HG03159 (cell line): ENCODE measurements around the gene SAMM50.
A peak's percentile ranks its signal among the peaks of the same experiment; 100 is the strongest.

Experiments
- ATAC-seq: cut with Tn5 transposase; IDR thresholded peaks from one replicate; pipeline ENCODE4 v1.9.1; 2021; ENCODE audit warnings: mild to moderate bottlenecking, moderate library complexity; ENCODE audit not compliant: unreplicated experiment

The SAMM50 gene

GRCh38 chr22:43945632-43946383, 9.4 kb upstream of the SAMM50 start:
- ATAC-seq = no peak

- no peak for ATAC-seq
Observed at GRCh38 chr22:43946384-43946667, 8.9 kb upstream of the SAMM50 start.

GRCh38 chr22:43948836-43949406, 6.3 kb upstream of the SAMM50 start:
- ATAC-seq = no peak

DNA sequence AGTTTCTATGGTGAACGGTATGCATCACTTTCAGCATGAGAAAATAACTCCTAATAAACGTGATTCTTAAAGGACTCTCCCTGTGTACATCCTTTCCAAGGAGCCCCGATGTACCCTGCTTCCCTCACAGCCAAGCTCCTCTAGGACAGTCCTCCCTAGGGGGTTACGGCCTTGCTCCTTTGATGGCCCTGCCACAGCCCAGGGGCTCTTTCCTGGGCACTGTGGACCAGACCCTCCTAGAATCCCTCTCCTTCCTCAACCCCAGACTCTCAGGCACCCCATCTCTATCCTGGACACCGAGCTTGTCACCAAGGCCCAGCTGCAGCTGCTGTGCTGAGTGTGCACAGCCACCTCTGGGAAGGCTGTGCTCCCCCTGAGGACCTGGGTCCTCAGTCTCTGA, 3.9 kb upstream of the SAMM50 start:
- no peak for ATAC-seq

DNA sequence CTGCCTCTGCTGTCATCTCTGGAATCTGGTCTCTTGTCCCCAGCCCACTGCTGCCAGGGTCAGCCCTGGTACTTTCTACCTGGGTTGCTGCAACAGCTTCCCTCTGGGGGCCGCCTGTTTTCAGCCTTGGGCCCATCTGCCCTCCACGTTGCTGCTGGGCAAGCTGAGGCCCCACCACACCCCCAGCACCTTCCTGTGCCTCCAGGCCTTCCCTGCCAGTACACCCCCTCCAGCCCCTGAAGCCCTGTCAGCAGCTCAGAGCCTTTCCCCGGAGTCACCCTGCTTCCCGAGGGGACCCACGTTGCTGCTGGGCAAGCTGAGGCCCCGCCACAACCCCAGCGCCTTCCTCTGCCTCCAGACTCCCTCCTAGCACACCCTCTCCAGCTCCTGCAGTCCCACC, 3.3 kb upstream of the SAMM50 start:
- no peak for ATAC-seq

GRCh38 chr22:43953988-43954785, 1.1 kb upstream of the SAMM50 start:
- ATAC-seq = no peak

- peak; percentile 26 for ATAC-seq
Observed at GRCh38 chr22:43955883-43956782, 891 bp downstream of the SAMM50 start.

DNA sequence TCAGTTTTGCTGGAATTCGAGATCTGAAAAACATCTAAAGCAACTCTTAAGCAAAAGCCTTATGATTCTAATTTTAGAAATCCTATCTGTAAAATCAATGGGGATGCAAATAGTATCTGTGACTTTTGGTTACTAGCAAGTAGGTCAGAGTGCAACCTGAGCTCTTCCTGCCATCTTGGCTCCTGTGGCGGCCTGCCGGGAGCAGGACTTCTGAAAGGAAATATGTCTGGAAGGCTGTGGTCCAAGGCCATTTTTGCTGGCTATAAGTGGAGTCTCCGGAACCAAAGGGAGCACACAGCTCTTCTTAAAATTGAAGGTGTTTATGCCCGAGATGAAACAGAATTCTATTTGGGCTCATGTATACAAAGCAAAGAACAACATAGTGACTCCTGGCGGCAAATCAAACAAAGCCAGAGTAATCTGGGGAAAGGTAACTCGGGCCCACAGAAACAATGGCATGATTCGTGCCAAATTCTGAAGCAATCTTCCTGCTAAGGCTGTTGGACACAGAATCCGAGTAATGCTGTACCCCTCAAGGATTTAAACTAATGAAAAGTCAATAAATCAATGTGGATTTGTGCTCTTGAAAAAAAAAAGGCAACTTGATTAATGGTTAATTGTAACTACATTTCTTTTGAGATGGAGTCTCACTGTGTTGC, 1.7 kb downstream of the SAMM50 start:
- ATAC-seq = no peak

DNA sequence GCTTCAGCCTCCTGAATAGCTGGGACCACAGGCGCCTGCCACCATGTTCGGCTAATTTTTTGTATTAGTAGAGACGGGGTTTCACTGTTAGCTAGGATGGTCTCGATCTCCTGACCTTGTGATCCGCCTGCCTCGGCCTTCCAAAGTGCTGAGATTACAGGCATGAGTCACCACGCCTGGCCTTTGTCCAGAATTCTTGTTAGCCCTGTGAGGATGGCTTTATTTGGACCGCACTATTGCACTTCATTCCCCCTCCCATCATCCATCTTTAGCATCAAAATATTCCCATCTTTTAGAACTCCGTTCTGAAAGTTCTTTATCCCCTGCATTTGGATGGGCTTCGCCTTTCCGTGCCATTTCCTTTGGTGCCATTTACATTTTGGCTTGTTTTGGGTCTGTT, 2.6 kb downstream of the SAMM50 start:
- no peak for ATAC-seq

DNA sequence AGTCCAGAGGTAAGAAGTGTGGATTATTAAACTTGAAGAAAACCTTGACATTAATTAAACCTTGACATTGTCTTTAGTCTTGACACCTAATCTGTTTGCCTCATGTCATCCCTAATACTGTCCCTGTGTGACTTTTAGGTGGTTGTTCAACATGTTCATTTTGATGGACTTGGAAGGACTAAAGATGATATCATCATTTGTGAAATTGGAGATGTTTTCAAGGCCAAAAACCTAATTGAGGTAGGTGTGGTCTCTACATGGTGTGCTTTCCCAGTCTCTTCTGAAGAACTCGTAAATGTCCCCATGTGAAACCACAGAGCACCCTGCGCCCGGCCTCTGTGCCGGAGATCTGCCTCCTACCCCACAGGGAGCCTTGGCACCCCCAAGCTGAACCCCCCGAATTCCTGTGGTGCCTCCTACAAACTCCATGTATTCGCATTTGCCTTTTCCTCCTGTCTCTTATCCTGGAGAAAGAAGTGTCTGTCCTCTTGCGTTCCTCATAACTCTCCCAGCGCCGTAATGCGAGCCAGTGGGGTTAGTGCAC, 9.1 kb downstream of the SAMM50 start:
- ATAC-seq = no peak

DNA sequence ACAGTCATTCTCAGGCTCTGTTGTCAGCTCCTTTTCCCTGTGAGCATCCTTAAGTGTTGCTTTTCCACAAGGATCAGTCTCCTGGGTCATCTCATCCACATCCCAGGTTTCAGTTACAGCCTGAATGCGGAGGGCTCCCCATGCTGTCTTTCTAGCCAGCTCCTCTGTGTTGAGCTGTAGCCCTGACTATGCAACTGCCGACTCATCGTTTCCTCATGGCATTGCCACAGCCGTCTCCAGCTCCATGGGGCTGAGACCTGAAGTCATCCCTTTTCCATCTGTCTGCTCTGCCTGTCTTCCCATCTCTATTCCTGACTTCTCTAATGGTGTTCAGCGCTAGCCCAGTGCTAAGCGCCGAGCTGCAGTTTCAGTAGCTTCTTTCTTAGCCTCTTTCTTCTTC, 11.8 kb downstream of the SAMM50 start:
- ATAC-seq = no peak

GRCh38 chr22:43968614-43969013, 13.4 kb downstream of the SAMM50 start:
- ATAC-seq = no peak

DNA sequence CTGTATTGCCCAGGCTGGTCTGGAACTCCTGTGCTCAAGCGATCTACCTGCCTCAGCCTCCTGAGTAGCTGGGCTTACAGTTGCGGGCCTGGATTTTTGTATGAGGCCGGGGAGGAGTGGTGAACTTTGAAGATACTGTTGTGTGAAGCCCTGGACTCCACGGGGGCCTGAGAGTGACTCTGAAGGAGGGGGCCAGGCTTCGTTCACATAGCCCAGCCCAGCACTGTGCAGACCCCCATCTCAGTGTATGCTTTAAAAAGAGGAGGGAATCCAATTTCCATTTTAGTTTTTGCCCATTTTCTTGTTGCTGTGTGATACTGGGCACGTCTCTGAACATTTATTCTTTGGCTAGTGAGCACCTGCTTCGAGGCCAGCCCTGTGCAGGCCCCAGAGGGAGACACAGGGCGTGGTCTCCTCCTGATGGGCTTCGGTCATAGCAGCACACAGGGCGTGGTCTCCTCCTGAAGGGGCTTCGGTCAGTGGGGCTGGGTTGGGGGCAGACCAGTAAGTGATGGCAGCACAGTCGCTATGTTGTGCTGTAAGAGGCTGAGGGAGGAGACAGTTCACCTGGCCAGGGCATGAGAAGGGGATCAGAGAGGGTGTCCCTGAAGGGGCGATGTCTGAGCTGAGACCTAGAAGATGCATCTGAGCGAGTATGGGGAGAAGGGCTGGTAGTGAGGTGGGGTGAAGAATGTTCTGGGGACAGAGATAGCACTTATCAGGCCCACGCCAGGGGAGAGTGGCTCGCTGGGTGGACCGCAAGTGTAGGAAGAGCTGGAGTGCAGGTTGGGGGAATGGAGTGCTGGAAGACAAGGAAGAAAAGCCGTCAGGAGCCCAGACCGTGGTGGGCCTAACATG, 14.0 kb downstream of the SAMM50 start:
- ATAC-seq = no peak

DNA sequence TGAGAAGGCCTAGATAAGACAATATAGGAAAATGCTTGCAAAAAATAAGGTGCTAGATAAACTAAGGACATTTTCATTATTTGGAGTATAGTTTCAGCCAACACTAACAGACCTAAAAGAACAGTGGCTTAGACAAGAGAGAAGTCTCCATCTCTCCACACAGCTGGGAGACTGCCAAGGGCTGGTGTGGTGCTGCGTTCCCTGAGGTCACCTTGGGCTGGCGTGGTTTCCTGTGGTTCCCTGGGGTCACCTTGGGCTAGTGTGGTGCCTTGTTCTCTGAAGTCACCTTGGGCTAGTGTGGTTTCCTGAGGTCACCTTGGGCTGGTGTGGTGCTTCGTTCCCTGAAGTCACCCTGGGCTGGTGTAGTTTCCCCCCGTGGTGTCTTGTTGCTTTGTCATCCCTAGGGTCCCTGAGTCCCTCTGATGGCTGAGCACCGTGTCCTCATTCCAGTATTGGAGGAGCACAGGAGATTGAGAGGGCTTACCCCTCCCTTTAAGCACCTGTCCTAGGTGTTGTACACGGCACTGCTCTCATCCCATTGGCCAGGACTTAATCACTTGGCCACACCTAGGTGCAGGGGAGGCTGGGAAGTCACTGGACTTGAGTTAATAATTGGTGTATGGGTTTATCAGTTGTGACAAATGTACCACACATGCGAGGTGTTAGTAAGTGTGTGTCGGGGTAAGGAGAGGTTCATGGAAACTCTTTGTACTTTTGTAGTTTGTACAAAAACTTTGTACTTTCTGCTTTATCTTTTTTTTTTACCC, 14.9 kb downstream of the SAMM50 start:
- ATAC-seq = no peak

DNA sequence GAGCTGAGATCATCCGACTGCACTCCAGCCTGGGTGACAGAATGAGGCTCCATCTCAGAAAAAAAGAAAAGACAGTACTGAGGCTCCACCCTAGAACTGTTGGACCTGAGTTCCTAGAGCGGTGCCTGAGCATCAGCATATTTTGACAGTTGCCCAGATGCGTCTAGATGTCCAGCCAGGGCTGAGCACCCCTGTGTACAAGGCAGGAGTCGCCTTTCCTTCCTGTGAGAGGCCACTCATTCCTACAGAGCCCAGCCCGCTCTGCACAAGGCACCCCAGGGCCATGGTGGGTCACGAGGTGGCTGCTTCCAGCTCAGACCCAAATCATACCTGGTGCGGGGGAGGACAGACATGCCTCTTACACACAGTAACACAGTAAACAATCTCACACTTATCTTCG, 15.9 kb downstream of the SAMM50 start:
- ATAC-seq = no peak

GRCh38 chr22:43972931-43973462, 17.8 kb downstream of the SAMM50 start:
- no peak for ATAC-seq

- ATAC-seq = no peak
Observed at GRCh38 chr22:43974028-43974545, 18.8 kb downstream of the SAMM50 start.

- no peak for ATAC-seq
Observed at GRCh38 chr22:43975041-43975440, 19.8 kb downstream of the SAMM50 start.
